ENCODE results near the gene SERPING1.

- no peak for TF ChIP-seq GATA2 (IDR thresholded peaks at IDR 0.05; ENCODE audit: low read depth, low read length)
- TF ChIP-seq GATA3 (IDR thresholded peaks at IDR 0.05; ENCODE audit: low read depth, low read length), result no peak
These were observed 60.5 kb downstream of the SERPING1 start for GRCh38 chr11:57658023-57658361.
